TTC549 (cell line): ENCODE measurements around the gene MACIR.
"Not testable (repeated sequence)": the region's sequence is repeated elsewhere in the genome, so short reads cannot be mapped to it uniquely, and the experiment has no call there.

ENCODE experiments used
- FAIRE-seq: peaks from 2 replicates; lab custom pipeline; 2012; peaks lifted over from hg19 to GRCh38; lab: Jason Lieb, UNC

Gene MACIR

GRCh38 chr5:103258368-103258956 lies at the start of gene MACIR:
MACIR (plus strand) TSS chr5:103258763; CDS start chr5:103275920, 17,157 bp downstream.
- peak; percentile 91 for FAIRE-seq

GRCh38 chr5:103209065-103209464 lies 49.5 kb upstream of the MACIR start:
- FAIRE-seq: no peak

GRCh38 chr5:103210952-103211351 lies 47.6 kb upstream of the MACIR start:
- no peak for FAIRE-seq

- FAIRE-seq: no peak
Measured at GRCh38 chr5:103211576-103212561, 46.7 kb upstream of the MACIR start.

- FAIRE-seq: no peak
Measured at GRCh38 chr5:103216137-103216536, 42.4 kb upstream of the MACIR start.

- no peak for FAIRE-seq
Measured at GRCh38 chr5:103216697-103217096, 41.9 kb upstream of the MACIR start.

- no peak for FAIRE-seq
Measured at GRCh38 chr5:103217101-103217500, 41.5 kb upstream of the MACIR start.

GRCh38 chr5:103218164-103218563 lies 40.4 kb upstream of the MACIR start:
- no peak for FAIRE-seq

- not testable (repeated sequence) for FAIRE-seq
Measured at GRCh38 chr5:103219074-103219473, 39.5 kb upstream of the MACIR start.

- no peak for FAIRE-seq
Measured at GRCh38 chr5:103223031-103223955, 35.3 kb upstream of the MACIR start.

- no peak for FAIRE-seq
Measured at GRCh38 chr5:103224118-103224893, 34.3 kb upstream of the MACIR start.

GRCh38 chr5:103224894-103225246 lies 33.7 kb upstream of the MACIR start:
- no peak for FAIRE-seq

- FAIRE-seq: no peak
Measured at GRCh38 chr5:103228061-103228460, 30.5 kb upstream of the MACIR start.

GRCh38 chr5:103228588-103228987 lies 30.0 kb upstream of the MACIR start:
- no peak for FAIRE-seq

GRCh38 chr5:103232393-103232999 lies 26.1 kb upstream of the MACIR start:
- peak; percentile 29 for FAIRE-seq

GRCh38 chr5:103234239-103234975 lies 24.2 kb upstream of the MACIR start:
- FAIRE-seq: no peak

GRCh38 chr5:103235891-103236290 lies 22.7 kb upstream of the MACIR start:
- no peak for FAIRE-seq

GRCh38 chr5:103237778-103238177 lies 20.8 kb upstream of the MACIR start:
- no peak for FAIRE-seq

- FAIRE-seq: no peak
Measured at GRCh38 chr5:103243665-103244064, 14.9 kb upstream of the MACIR start.

GRCh38 chr5:103244398-103244797 lies 14.2 kb upstream of the MACIR start:
- no peak for FAIRE-seq

- FAIRE-seq: no peak
Measured at GRCh38 chr5:103245761-103246160, 12.8 kb upstream of the MACIR start.
